HG03558 (cell line): Measurements from ENCODE around the gene CMSS1.

ENCODE experiments used
- ATAC-seq: cut with Tn5 transposase; IDR thresholded peaks from one replicate; pipeline ENCODE4 v1.9.1; 2021; ENCODE audit warnings: moderate number of reproducible peaks; ENCODE audit not compliant: unreplicated experiment; ENCODE audit errors: extremely low read depth

CMSS1 gene

DNA sequence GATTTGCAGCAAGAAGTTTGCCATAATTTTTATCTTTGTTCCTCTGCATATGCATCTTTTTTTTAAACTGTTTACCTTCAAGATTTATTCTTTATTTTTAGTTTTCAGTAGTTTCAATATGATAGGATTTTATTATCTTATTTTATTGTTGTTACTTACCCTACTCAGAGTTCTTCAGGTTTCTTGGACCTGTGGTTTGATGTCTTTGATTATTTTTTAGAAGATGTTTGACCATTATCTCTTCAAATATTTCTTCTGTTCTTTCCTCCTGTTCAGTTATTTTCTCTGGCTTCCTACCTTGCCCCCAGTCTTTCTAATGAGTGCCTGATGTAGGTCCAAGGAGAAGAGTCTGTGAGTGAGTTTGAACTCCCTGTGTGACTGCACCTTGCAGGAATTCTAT, 158.9 kb downstream of the CMSS1 start:
- ATAC-seq, result no peak

DNA sequence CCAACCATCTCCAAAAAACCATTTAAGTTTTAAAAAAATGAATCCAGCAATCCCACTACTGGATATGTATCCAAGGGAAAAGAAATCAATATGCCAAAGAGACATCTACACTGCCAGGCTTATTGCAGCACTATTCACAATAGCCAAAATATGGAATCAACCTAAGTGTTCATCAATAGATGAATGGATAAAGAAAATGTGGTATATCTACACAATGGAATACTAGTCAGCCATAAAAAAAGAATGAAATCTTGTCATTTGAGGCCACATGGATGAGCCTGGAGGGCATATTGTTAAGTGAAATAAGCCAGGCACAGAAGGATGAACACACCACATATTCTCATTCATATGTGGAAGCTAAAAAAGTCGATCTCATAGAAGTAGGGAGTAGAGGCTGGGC, 160.6 kb downstream of the CMSS1 start:
- no peak for ATAC-seq

DNA sequence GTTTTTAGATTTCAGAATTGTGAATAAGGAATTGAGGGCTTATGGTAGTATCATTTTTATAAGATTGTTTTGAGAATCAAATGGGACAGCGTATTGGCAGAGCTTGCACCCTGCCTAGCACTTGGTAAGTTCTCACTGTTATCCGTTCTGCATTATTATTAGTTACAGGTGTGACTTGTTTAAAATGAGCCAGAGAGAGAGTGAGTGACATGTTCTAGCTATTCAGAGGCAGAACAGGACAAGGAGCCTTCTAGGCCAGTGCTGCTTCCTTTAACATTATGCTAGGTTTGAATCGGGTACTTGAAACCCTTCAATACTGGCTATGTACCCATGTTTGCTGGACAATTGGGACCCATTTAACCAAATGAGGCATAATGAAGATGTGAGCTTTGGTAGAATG, 162.9 kb downstream of the CMSS1 start:
- no peak for ATAC-seq

DNA sequence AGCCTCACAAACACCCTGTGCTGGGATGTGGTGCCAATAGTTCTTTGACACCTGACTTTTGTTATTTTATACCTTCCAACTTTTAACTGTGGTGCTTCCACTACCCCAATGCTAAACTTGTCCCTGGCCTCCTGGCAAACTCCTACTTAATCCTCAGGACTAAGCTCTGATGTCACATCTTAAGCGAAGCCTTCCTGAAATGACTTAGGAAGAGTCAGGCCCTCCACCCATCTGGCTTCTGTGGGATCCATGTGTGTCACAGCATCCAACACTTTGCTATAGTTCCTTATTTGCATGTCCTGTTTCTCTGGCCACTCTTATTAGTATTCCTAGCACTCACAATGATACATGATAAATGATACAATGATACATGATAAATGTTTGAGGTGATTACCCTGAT, 163.5 kb downstream of the CMSS1 start:
- ATAC-seq, result no peak

DNA sequence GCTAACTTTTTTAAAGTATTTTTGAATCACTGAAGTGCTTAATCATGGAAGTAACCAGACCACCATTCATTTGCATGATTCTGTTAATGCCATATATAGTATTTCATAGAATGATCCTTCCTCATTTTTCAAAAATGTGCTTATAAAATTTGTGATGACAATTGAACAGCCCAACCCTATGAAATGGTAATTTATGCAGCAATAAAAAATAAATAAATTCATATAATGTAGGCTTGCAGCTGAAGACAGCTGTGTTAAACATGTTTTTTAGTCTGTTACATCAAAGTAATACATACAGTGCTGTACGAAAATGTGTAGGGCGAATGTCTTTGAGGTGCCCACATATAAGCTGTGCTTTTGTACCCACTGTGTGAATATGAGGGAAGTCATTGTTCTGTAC, 165.0 kb downstream of the CMSS1 start:
- ATAC-seq, result no peak

DNA sequence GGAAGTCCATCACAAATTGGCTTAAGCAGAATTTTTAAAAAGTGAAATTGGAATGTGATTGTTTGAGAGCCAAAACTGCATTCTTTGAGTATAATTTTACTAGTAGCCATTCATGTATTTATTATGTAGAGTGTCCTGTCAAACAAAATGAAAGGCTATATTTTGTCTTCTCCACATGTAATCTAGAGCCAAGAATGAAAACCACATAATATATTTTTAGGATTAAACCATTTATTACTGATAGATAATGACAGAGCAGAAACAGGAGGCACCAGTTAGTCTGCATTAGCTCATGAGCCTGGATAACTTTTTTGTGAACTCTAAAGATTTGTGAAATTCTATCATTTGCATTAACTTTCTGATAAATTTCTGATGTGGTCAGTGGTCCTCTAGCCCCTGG, 166.5 kb downstream of the CMSS1 start:
- ATAC-seq, result no peak

DNA sequence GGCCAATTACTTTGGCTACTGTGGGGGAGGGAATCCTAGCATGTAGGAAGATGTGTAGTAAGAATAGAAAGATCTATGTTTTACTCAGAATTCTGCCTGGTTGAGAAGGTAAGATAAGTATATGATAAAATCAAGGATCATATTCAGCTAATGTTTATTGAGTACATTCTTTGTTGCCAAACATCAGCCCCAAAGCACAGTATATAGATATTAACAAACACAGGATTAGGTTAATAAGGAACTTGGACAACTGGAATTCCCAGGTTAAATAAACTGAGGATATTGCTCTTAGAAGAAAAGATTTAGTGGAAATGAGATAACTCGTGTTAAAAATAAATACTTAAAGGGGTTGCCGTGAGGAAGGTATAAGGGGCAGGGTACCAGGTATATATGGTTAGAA, 167.0 kb downstream of the CMSS1 start:
- ATAC-seq, result no peak

DNA sequence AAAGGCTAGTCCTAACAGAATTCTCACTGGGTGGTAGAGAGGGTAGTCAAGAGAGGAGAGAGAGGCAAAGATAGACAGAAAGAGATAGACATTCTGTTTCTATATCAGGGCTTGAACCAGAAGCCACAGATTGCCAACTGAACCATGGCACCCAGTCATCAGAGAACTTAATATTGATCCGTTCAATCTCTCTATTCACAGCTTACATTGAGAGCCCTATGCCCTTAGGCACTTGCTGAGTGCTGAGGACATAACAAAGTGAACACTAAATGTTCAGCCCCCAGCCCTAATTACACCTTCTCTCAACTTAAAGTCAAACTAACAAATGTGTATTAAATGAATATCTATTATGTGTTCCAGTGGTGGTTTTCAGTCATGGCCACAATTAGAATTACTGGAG, 172.5 kb downstream of the CMSS1 start:
- no peak for ATAC-seq

DNA sequence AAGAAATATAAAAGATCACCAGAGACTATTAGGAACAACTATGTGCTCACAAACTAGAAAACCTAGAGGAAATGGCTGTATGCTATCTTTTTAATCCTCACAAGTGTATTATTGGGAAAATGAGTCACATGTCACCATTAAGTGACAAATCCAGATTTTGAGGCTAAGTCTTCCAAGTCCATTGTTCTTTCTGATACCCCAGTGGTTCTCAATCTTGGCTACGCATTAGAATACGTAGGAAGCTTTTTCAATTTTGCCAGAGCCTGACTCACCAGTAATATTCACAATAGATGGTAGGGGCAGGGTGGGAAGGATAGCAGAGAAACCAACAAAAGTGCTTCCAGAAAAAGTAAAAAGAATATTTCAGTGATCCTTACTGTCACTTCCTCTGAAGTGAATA, 179.6 kb downstream of the CMSS1 start:
- no peak for ATAC-seq

DNA sequence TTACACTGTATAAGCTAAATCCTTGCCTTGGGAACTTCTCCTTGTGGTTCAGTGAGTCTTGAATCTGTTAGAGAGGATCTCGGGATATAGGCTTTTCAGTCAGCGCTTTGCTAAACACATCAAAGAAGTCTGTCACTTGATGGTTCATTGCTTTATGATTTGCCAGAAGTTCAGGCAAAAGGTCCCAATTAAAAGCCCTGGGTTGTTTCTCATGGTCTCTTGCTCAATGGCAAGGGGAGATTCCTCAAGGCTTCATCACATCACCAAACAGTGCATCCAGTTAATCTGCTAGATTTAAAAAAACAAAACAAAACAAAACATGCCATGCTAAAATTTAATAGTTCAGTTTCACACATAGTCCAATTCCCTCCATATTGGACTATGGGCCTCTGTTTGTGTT, 181.9 kb downstream of the CMSS1 start:
- ATAC-seq, result no peak

DNA sequence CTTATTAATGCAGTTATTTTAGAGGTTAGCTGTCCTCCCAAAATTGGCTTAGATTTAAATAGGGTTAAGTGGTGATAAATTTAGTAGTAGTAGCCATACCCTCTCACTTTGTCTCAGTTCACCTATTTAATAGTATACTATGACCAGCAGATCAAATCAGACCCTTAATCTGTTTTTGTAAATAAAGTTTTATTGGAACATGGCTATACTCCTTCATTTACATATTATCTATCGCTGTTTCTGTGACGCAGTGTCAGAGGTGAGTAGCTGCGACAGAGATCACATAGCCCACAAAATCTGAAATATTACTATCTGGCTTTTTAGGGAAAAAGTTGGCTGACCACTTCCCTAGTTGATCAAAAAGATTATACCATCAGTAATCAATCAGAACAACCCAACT, 183.4 kb downstream of the CMSS1 start:
- ATAC-seq, result no peak

DNA sequence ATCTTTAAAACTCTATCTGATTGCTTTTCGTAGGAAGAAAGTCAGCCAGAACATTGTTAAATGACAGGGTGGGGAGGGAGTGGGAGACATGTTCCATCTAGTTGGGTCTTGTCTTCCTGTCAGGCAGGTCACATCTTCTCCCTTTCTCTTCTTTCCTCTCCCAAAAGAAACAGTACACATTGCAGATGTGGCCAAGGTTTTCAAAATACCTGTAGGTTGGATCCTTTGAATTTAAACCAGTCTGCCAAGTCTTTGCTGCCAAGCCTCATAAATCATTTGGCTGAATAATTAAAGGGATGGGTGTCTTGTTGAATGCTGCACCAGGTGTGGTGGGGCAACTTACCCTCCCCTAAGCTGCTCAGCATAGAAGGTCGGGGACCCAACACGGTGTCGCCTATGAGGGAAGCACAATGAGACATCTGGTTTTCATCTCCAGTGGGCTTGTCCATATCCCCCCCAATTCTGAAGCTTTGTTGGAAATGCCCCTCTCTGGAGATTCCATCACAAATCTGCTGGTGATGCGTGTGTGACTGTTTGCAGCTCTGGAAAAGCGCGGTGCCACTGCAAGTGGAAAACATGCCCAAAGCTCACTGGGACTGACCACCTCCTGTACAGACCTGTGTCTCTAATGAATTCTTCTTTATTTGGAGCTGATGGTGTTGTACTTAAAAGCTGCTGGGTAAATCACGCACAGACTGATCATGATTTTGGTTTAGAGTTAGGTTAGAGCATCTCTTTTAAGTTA, 184.0 kb downstream of the CMSS1 start:
- no peak for ATAC-seq

DNA sequence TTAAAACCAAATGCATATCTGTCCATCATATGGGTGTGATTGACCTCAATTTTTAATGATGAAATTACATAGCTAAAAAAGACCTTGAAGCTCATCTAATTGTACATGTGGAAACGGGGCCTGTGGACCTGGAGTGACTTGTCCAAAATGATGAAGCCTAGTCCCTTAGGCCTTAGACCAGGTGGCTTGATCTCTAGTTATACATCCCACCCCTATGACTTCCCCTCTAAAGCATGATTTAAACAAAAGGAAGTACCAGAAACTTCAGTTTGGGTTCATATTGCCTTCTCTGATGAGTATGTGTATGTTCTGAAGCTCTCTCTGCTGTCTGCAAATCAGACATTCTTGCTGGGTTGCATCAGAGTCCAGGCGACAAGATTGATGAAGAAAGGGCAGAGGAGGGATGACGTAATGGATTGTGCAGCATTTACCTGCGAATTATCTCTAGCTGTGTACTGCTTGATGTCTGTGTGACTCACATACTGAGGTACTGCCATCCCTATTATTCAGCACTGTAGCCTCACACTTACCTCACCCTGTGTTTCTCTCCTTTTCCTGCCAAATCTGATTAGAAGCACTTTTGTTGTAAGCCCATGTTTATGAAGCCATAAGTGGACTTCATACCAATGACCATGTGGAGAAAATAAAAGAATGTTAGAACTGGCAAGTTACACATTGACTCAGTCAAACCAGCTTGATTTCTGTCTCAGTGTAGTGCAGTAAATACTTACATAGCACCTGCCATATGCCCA, 185.1 kb downstream of the CMSS1 start:
- ATAC-seq, result no peak

DNA sequence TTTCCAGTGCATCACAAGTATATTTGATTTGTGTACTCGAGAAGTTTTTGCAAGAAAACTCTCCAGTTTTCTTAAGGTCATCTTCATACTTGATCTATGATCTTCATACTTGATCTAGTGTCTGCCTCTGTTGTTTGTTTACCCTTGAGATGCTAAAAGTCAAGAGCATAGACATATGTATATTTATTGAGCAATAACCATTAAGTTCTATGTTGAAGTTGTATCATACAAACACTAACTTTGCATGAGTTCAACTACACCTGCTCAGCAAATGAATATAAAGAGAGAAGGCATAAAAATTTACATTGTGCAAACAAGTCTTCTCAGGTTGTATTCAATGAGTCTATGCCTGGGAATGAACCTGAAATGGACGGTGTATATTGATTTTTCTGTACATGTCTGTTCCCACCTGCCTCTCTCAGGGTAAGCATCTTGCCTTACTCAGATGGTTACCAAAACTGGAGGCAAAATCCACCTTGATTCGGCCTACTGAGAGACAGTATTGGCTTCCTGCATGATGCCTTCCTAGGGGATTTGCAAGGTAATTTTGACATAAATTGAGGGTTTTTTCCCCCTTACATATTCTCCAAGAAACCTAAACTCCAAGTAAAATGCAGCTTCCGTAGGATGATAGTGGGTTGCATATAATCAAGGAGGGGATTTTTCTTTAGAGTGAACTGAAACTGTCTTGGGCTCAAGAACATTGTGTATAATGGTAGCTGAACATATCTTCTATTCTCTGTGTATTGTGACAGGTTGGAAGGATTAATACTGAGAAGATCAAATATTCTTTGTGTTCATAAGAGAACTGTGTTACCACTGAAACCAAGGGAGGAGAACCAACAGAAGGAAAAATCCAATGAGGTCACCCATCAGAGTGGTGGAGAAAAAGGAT, 186.2 kb downstream of the CMSS1 start:
- ATAC-seq, result no peak

DNA sequence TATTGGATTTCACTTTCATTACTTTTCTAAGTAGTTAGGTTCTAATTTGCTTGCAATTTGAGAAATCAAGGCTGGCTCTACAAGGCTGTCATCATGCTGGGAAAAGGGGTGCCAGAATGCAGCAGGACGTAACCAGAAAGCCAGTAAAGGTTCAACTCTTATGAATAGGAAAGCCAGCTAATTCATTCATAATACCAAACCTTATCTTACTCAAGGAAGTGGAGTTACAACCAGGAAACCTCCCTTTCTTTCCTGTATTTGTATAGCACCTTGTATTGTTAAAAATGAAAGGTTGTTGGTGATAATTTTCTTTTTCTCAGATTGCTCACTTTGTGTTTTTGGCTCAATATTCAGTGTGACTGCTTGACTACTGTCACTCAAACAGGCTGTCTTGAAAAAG, 187.3 kb downstream of the CMSS1 start:
- no peak for ATAC-seq

DNA sequence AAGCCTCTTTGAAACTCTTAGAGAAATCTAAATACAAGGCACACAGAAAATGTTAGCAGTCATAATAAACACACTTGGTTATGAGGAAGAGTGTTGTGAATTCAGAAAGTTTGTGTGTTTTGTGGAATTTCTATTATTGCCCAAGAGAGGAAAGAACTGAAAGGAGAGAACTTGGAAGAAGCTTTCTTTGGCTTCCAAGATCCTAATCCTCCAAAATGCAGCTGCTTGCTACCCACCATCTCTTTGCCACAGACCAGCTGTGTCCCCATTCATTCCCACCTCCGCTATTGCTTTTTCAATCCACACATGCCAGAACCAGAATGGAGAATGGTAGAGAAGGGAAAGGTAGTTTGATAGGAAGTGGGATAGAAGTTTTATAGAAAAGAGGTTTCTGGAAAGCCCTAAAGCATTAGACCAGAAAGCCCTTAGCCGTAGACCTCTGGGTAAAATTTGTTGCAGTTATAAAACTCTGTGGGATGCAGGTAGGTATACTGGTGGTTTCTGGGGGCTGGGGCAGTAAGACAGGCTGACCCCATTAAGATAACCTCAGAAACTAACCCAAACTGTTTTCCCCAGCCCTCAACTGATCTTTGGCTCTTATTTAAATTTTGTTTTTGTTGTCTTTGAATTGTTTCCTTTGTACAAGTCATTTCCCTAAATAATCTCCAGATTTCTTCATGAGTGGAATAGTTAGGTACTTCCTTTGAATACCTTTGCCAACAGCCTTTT, 188.2 kb downstream of the CMSS1 start:
- no peak for ATAC-seq

DNA sequence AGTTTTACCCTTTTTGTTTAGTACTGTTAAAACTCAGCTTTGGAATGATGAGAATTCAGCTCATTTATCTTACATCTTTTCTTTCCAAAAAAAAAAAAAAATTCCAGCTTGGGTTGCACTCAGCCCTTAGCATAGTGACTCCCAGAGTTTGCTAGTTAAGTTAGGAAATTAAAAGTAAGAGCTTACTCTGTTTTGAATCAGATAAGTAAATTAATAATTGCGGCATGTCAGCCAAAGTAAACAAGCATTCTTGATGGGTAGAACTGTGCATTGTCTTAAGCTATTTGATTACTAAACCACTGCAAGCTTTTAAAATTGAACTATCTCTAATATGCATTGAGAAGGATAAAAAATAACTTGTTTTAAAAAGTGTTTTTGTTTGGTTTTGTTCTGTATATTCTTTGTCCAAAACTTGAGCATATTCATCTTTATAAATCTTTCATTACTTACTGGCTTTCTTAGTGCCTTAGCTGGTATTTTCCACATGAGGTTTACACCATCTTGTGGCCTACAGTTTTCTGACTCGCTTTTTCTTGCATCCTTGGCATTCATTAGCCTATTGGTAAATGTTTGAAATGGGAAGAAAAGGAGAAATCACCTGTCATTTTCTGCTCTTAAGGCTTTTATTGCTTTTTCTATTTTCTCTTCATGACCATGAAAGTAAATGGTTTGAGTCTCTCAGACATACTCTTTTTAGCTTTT, 189.1 kb downstream of the CMSS1 start:
- no peak for ATAC-seq

DNA sequence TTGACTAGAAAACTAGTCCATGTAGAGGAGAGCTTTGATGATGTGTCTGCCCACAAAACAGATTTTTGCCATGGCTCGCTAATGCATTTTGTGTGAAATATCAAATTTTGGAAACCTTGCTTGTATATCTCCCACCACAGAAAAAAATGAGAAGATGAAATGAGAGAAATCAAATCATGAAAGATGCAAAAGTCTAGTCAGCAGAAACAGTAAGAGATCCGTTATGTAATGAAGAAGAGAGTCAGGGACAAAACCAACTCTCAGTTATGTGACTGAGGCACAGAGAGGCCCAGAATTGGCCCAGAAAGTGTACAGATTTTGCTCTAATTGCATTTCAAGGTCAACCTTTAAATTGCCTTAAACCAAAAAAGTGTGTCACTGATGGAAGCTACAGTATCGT, 189.7 kb downstream of the CMSS1 start:
- ATAC-seq, result no peak

DNA sequence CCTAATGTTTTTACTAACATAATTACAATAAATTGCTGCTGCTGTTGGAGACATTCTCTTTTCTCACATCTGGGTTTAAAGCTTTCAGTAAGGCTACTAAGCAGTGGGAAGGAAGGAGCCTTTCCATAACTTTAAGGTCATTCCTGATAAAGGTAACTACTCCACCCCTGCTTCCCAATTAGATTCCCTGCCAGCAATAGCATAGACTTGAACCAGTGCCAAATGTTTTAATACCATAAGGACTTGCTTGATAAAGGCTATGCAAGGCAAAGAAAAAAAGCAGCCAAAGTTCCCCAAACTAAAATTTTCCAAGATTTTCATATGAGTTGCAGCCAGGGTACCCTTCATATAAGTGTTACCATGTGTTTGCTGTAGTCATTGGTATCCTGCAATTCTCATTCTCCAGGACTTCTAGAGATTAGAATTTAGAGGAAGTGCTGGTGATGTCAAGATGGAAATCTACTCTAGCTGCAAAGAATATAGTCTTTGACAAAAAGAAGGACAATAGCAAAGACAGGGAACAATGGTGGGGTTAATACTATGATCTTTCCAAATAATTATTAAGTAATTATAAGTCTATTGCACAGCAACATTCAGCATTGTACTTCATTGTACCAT, 190.5 kb downstream of the CMSS1 start:
- ATAC-seq, result no peak
